ENCODE measurements around the gene PRKCZ. TPM values are rescaled to one million over a fixed set of nuclear protein-coding genes. Genes with fewer than 3 reads are reported as not detected.

The PRKCZ gene
- total and polyA plus RNA-seq, 4 experiments from 2014 or later = 13.5 to 40.7 (median 23.0) TPM

DNA sequence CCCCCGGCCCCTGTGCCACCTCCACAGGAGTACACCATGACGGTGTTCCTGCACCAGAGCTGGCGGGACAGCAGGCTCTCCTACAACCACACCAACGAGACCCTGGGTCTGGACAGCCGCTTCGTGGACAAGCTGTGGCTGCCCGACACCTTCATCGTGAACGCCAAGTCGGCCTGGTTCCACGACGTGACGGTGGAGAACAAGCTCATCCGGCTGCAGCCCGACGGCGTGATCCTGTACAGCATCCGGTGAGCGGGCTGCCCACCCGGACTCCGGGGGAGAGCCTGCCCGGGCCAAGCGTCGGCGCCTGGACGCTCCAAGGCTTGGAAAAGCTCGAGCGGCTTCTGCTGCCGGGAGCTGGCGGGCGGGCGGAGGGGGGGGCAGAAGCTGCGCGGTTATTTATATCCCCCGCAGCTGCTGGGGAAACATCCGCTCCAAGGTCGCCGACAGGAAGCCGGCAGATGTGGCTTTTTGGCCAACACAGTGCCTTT lies 24.7 kb upstream of the PRKCZ start:
- ChIA-PET CTCF (ENCODE audit: partially characterized antibody) (interaction anchor here (1.4 kb wide), 1 partner anchor 19 kb away, joined by 4 read pairs; no protein-coding TSS in a partner anchor), POLR2A (ENCODE audit: partially characterized antibody) (no interaction called here)
- H3K4me3 Mint-ChIP-seq = no peak overlapping the region
- DNase-seq = peak in 1 of 5 donors; percentile 22
- peaks cover 15% of the 10 kb centered on the region for H3K27me3 ChIP-seq (ENCODE audit: insufficient read depth, low read length)
- H3K4me3 ChIP-seq (ENCODE audit: low read length in 2 of 2) = no peak overlapping the region
- H3K36me3 Mint-ChIP-seq = no peaks in the 10 kb centered on the region
- no peaks in the 10 kb centered on the region for H3K9me3 Mint-ChIP-seq
- H3K4me1 Mint-ChIP-seq = peaks cover 0 to 4% (median 0%) of the 10 kb centered on the region in 4 donors
- intact Hi-C loops (cut with micrococcal nuclease) = no loop called here
- H3K4me1 ChIP-seq (ENCODE audit: insufficient read depth, low read length) = peaks cover 4% of the 10 kb centered on the region
- H3K36me3 ChIP-seq (ENCODE audit: insufficient read depth, low read length) = no peaks in the 10 kb centered on the region
- H3K27me3 Mint-ChIP-seq = peaks cover 23% of the 10 kb centered on the region in 2 donors
- no peaks in the 10 kb centered on the region for H3K9me3 ChIP-seq (ENCODE audit: control insufficient read depth in 1 of 2, low read length in 2 of 2)
- H3K27ac ChIP-seq (ENCODE audit: low read depth, low read length) = no peak overlapping the region
- H3K27ac Mint-ChIP-seq = no peak overlapping the region

- H3K4me1 ChIP-seq (ENCODE audit: insufficient read depth, low read length) = peaks cover 4% of the 10 kb centered on the region
- H3K36me3 ChIP-seq (ENCODE audit: insufficient read depth, low read length) = no peaks in the 10 kb centered on the region
- no peak overlapping the region for H3K4me3 ChIP-seq (ENCODE audit: low read length in 2 of 2)
- Mint-ChIP-seq H3K27me3 (peaks cover 6% of the 10 kb centered on the region in 2 donors), H3K9me3 (no peaks in the 10 kb centered on the region), H3K27ac (no peak overlapping the region), H3K4me3 (no peak overlapping the region), H3K36me3 (no peaks in the 10 kb centered on the region), H3K4me1 (no peaks in the 10 kb centered on the region)
- POLR2A ChIA-PET (ENCODE audit: partially characterized antibody) = no interaction called here
- no peak for DNase-seq
- CTCF ChIA-PET (ENCODE audit: partially characterized antibody) = no interaction called here
- no peak overlapping the region for H3K27ac ChIP-seq (ENCODE audit: low read depth, low read length)
- H3K27me3 ChIP-seq (ENCODE audit: insufficient read depth, low read length) = no peaks in the 10 kb centered on the region
- intact Hi-C loops (cut with micrococcal nuclease) = no loop called here
- no peaks in the 10 kb centered on the region for H3K9me3 ChIP-seq (ENCODE audit: control insufficient read depth in 1 of 2, low read length in 2 of 2)
These were observed 22.1 kb upstream of the PRKCZ start for GRCh38 chr1:2027961-2028583.

DNA sequence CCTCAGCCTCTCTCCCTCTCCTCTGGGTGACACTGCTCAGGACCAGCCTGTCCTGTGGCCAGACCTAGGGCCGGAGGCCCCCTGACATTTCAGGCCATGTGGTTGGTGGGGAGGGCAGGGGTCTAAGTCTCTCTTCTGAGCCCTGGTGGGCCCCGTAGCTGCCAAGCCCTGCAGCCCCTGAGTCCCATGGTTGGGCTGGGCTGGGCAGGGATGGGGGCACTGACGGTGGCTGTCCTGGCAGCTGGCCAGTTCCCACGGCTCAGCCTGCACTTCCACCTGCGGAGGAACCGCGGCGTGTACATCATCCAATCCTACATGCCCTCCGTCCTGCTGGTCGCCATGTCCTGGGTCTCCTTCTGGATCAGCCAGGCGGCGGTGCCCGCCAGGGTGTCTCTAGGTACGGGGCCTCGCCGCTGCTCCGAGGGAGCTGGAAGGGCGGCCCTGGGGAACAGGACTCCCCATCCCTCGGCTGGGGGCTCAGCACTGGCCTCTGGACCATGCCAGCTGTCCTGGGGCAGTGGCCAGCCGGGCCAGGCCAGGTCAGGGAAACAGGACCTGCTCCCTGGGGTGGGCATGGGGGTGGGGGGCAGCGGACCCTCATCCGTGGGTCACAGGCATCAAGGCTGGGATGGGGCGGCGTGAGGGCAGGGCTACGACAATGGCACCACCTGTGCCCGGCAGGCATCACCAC lies 21.2 kb upstream of the PRKCZ start:
- Histone ChIP-seq H3K4me1 (ENCODE audit: insufficient read depth, low read length) (peaks cover 4% of the 10 kb centered on the region), H3K9me3 (ENCODE audit: control insufficient read depth in 1 of 2, low read length in 2 of 2) (no peaks in the 10 kb centered on the region), H3K27ac (ENCODE audit: low read depth, low read length) (no peak overlapping the region), H3K27me3 (ENCODE audit: insufficient read depth, low read length) (no peaks in the 10 kb centered on the region), H3K36me3 (ENCODE audit: insufficient read depth, low read length) (no peaks in the 10 kb centered on the region), H3K4me3 (ENCODE audit: low read length in 2 of 2) (no peak overlapping the region)
- no peak for DNase-seq
- Mint-ChIP-seq H3K4me1 (no peaks in the 10 kb centered on the region), H3K4me3 (no peak overlapping the region), H3K9me3 (no peaks in the 10 kb centered on the region), H3K36me3 (no peaks in the 10 kb centered on the region), H3K27me3 (peaks cover 0 to 2% of the 10 kb centered on the region in 2 donors), H3K27ac (no peak overlapping the region)
- ChIA-PET POLR2A (ENCODE audit: partially characterized antibody) (no interaction called here), CTCF (ENCODE audit: partially characterized antibody) (interaction anchor here (2.4 kb wide), 1 partner anchor 15 kb away, joined by 7 read pairs; no protein-coding TSS in a partner anchor)
- intact Hi-C loops (cut with micrococcal nuclease) = no loop called here

DNA sequence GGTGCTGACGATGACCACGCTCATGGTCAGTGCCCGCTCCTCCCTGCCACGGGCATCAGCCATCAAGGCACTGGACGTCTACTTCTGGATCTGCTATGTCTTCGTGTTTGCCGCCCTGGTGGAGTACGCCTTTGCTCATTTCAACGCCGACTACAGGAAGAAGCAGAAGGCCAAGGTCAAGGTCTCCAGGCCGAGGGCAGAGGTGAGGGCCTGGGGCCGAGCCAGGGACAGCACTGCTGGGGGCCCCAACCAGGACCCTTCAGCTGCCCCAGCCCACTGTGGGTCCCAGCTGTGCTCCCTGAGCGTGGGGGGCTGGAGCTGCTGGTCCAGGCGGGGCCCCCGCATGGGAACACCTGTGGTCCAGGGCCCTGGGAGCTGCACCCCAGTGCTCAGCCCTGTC lies 20.6 kb upstream of the PRKCZ start:
- Histone ChIP-seq H3K4me1 (ENCODE audit: insufficient read depth, low read length) (peaks cover 4% of the 10 kb centered on the region), H3K4me3 (ENCODE audit: low read length in 2 of 2) (no peak overlapping the region), H3K27ac (ENCODE audit: low read depth, low read length) (no peak overlapping the region), H3K36me3 (ENCODE audit: insufficient read depth, low read length) (no peaks in the 10 kb centered on the region), H3K9me3 (ENCODE audit: control insufficient read depth in 1 of 2, low read length in 2 of 2) (no peaks in the 10 kb centered on the region), H3K27me3 (ENCODE audit: insufficient read depth, low read length) (no peaks in the 10 kb centered on the region)
- CTCF ChIA-PET (ENCODE audit: partially characterized antibody) = interaction anchor here (2.4 kb wide), 1 partner anchor 15 kb away, joined by 7 read pairs; no protein-coding TSS in a partner anchor
- Mint-ChIP-seq H3K27ac (no peak overlapping the region), H3K4me3 (no peak overlapping the region), H3K36me3 (no peaks in the 10 kb centered on the region), H3K9me3 (no peaks in the 10 kb centered on the region), H3K4me1 (no peaks in the 10 kb centered on the region), H3K27me3 (peaks cover 0 to 2% of the 10 kb centered on the region in 2 donors)
- intact Hi-C loops (cut with micrococcal nuclease) = no loop called here
- no peak for DNase-seq
- POLR2A ChIA-PET (ENCODE audit: partially characterized antibody) = no interaction called here

- no peak overlapping the region for H3K4me3 Mint-ChIP-seq
- no peaks in the 10 kb centered on the region for H3K27me3 ChIP-seq (ENCODE audit: insufficient read depth, low read length)
- DNase-seq = no peak
- H3K9me3 ChIP-seq (ENCODE audit: control insufficient read depth in 1 of 2, low read length in 2 of 2) = no peaks in the 10 kb centered on the region
- H3K9me3 Mint-ChIP-seq = no peaks in the 10 kb centered on the region
- peak overlapping the region in 2 of 7 donors; percentile 30 to 47 for H3K27ac Mint-ChIP-seq
- CTCF ChIA-PET (ENCODE audit: partially characterized antibody) = interaction anchor here (2.4 kb wide), 1 partner anchor 14 kb away, joined by 7 read pairs; no protein-coding TSS in a partner anchor
- peaks cover 4% of the 10 kb centered on the region for H3K4me1 ChIP-seq (ENCODE audit: insufficient read depth, low read length)
- H3K36me3 Mint-ChIP-seq = no peaks in the 10 kb centered on the region
- H3K4me1 Mint-ChIP-seq = no peaks in the 10 kb centered on the region
- intact Hi-C loops (cut with micrococcal nuclease) = no loop called here
- H3K4me3 ChIP-seq (ENCODE audit: low read length in 2 of 2) = no peak overlapping the region
- H3K27ac ChIP-seq (ENCODE audit: low read depth, low read length) = no peak overlapping the region
- no peaks in the 10 kb centered on the region for H3K36me3 ChIP-seq (ENCODE audit: insufficient read depth, low read length)
- peaks cover 0 to 2% of the 10 kb centered on the region in 2 donors for H3K27me3 Mint-ChIP-seq
- POLR2A ChIA-PET (ENCODE audit: partially characterized antibody) = no interaction called here
These were observed 19.9 kb upstream of the PRKCZ start for GRCh38 chr1:2030076-2030871.

GRCh38 chr1:2031546-2032540 lies 18.4 kb upstream of the PRKCZ start:
- Mint-ChIP-seq H3K9me3 (no peaks in the 10 kb centered on the region), H3K4me3 (no peak overlapping the region), H3K4me1 (no peaks in the 10 kb centered on the region), H3K36me3 (no peaks in the 10 kb centered on the region), H3K27me3 (peaks cover 0 to 2% of the 10 kb centered on the region in 2 donors), H3K27ac (no peak overlapping the region)
- H3K36me3 ChIP-seq (ENCODE audit: insufficient read depth, low read length) = no peaks in the 10 kb centered on the region
- H3K4me3 ChIP-seq (ENCODE audit: low read length in 2 of 2) = no peak overlapping the region
- no peaks in the 10 kb centered on the region for H3K27me3 ChIP-seq (ENCODE audit: insufficient read depth, low read length)
- no peak for DNase-seq
- H3K9me3 ChIP-seq (ENCODE audit: control insufficient read depth in 1 of 2, low read length in 2 of 2) = no peaks in the 10 kb centered on the region
- ChIA-PET POLR2A (ENCODE audit: partially characterized antibody) (no interaction called here), CTCF (ENCODE audit: partially characterized antibody) (interaction anchor here (2.4 kb wide), 1 partner anchor 12 kb away, joined by 7 read pairs; no protein-coding TSS in a partner anchor)
- intact Hi-C loops (cut with micrococcal nuclease) = no loop called here
- no peaks in the 10 kb centered on the region for H3K4me1 ChIP-seq (ENCODE audit: insufficient read depth, low read length)
- H3K27ac ChIP-seq (ENCODE audit: low read depth, low read length) = no peak overlapping the region

Measured in CD4-positive, alpha-beta memory T cell (primary cell).